GM12878 (cell line): Measurements from ENCODE around the gene PTPRF. TPM values are rescaled to one million over a fixed set of nuclear protein-coding genes. Genes with fewer than 3 reads are reported as not detected.

ENCODE experiments used
- ATAC-seq: fragments of 200-7000 bp; cut with Tn5 transposase; 3 replicates; pipeline ENCODE4 v1.9.1; 2020; ENCODE audit warnings: mild to moderate bottlenecking, moderate library complexity
- BruUV-seq: library from RNA; stranded (reverse); fragments of 400-500 nt; replicated peaks from 2 replicates; lab custom pipeline; 2021; lab: Mats Ljungman, UMichigan
- CTCF ChIA-PET: fragments of 300-600 bp; sonication (Branson Sonifier 250); formaldehyde crosslinking; extraction: SDS; loops from one replicate; lab custom pipeline; 2021; ENCODE audit warnings: inconsistent platforms; lab: Yijun Ruan, JAX
- POLR2A ChIA-PET: fragments of 350-600 bp; formaldehyde crosslinking; extraction: SDS; loops from one replicate; lab custom pipeline; 2021; ENCODE audit warnings: inconsistent platforms; lab: Charles Lee
- RAD21 ChIA-PET: fragments of 300-600 bp; sonication (Branson Sonifier 250); formaldehyde crosslinking; loops from one replicate; lab custom pipeline; 2023; ENCODE audit warnings: antibody characterized with exemption; ENCODE audit not compliant: unreplicated experiment; lab: Charles Lee
- SMC1A ChIA-PET: fragments of 300-600 bp; sonication (Branson Sonifier 250); formaldehyde crosslinking; loops from one replicate; lab custom pipeline; 2023; ENCODE audit not compliant: unreplicated experiment, uncharacterized antibody; lab: Charles Lee
- DNase-seq: peaks from one replicate; pipeline ENCODE4 v3.0.0-alpha.2; 2011; ENCODE audit warnings: low read depth, low spot score
- FAIRE-seq: peaks from 3 replicates; lab custom pipeline; 2011; peaks lifted over from hg19 to GRCh38; lab: Jason Lieb, UNC
- H2AFZ ChIP-seq: 2 replicates; pipeline ENCODE4 v1.6.0; 2011; ENCODE audit warnings: low read depth, low read length, control low read depth; ENCODE audit not compliant: control insufficient read depth
- H3K27ac ChIP-seq: 2 replicates; pipeline ENCODE4 v1.5.1; 2011; ENCODE audit warnings: control low read depth; ENCODE audit not compliant: control insufficient read depth, insufficient read depth
- H3K27me3 ChIP-seq, 2 experiments: replicated peaks in 1 of 2; 2 replicates each; pipeline versions ENCODE4 v1.6.0 to v1.6.1; 2011; ENCODE audit warnings: low read length in 1 of 2; ENCODE audit not compliant: control insufficient read depth in 2 of 2, insufficient read depth in 2 of 2
- H3K36me3 ChIP-seq, 2 experiments: 2 replicates each; pipeline ENCODE4 v1.5.1; 2011; ENCODE audit warnings: low read length in 1 of 2; ENCODE audit not compliant: control insufficient read depth in 2 of 2, insufficient read depth in 2 of 2
- H3K4me1 ChIP-seq: 2 replicates; pipeline ENCODE4 v1.6.1; 2011; ENCODE audit warnings: mild to moderate bottlenecking, low read length, moderate library complexity, mixed read lengths; ENCODE audit not compliant: control insufficient read depth, insufficient read depth
- H3K4me2 ChIP-seq: 2 replicates; pipeline ENCODE4 v1.6.0; 2011; ENCODE audit warnings: control low read depth; ENCODE audit not compliant: control insufficient read depth, insufficient read depth
- H3K4me3 ChIP-seq: fragments of 200-600 bp; sonication (generic); 2 replicates; pipeline ENCODE4 v1.5.1; 2016
- H3K79me2 ChIP-seq: 2 replicates; pipeline ENCODE4 v1.6.0; 2011; ENCODE audit warnings: low read length; ENCODE audit not compliant: control insufficient read depth, insufficient read depth
- H3K9ac ChIP-seq: 2 replicates; pipeline ENCODE4 v1.8.0; 2011; ENCODE audit warnings: low read length, control low read depth, mixed read lengths; ENCODE audit not compliant: control insufficient read depth, insufficient read depth
- H3K9me3 ChIP-seq: replicated peaks from 3 replicates; pipeline ENCODE4 v1.5.1; 2011; ENCODE audit warnings: mild to moderate bottlenecking, low read length; ENCODE audit not compliant: control insufficient read depth, insufficient read depth
- H4K20me1 ChIP-seq: 2 replicates; pipeline ENCODE4 v1.6.0; 2011; ENCODE audit not compliant: control insufficient read depth, insufficient read depth
- ASH2L ChIP-seq: fragments of 300-600, 200-600 bp; sonication (generic); IDR thresholded peaks from 2 replicates; pipeline ENCODE4 v1.6.1; 2017; ENCODE audit warnings: low read depth, mild to moderate bottlenecking, borderline replicate concordance
- BCL11A ChIP-seq: IDR thresholded peaks from 2 replicates; pipeline ENCODE4 v1.6.1; 2011; ENCODE audit warnings: low read depth, low read length
- BHLHE40 ChIP-seq, 2 experiments: fragments of 450-650 bp in 1 of 2; IDR thresholded peaks; 2 replicates each; pipeline ENCODE4 v1.6.1; 2011 to 2017; ENCODE audit warnings: low read depth in 2 of 2, borderline replicate concordance in 1 of 2, improper control_type of control experiment in 1 of 2, low read length in 1 of 2, mild to moderate bottlenecking in 1 of 2
- CBFB ChIP-seq: IDR thresholded peaks from 2 replicates; pipeline ENCODE4 v1.6.1; 2016; ENCODE audit warnings: antibody characterized with exemption, low read depth
- CHD4 ChIP-seq: fragments of 200-600 bp; sonication (generic); IDR thresholded peaks from 2 replicates; pipeline ENCODE4 v1.6.1; 2016; ENCODE audit warnings: mild to moderate bottlenecking
- EED ChIP-seq: sonication (generic); IDR thresholded peaks from 2 replicates; pipeline ENCODE4 v1.6.1; 2016; ENCODE audit warnings: antibody characterized with exemption, low read depth
- HDAC2 ChIP-seq: fragments of 200-600 bp; sonication (generic); IDR thresholded peaks from 2 replicates; pipeline ENCODE4 v1.6.1; 2017
- IRF4 ChIP-seq: IDR thresholded peaks from 2 replicates; pipeline ENCODE4 v1.6.1; 2011; ENCODE audit warnings: low read depth, low read length
- KAT2A ChIP-seq: conservative IDR thresholded peaks from 2 replicates; pipeline ENCODE4 v1.6.1; 2011; ENCODE audit warnings: low read depth, low read length; ENCODE audit not compliant: control insufficient read depth
- MYC ChIP-seq: IDR thresholded peaks from 2 replicates; pipeline ENCODE4 v1.6.1; 2011; ENCODE audit warnings: mild to moderate bottlenecking, low read length, moderate library complexity, inconsistent platforms; ENCODE audit not compliant: insufficient read depth, insufficient replicate concordance, insufficient read length, severe bottlenecking
- NBN ChIP-seq: fragments of 450-650 bp; IDR thresholded peaks from 2 replicates; pipeline ENCODE4 v1.6.1; 2016
- RBBP5 ChIP-seq: fragments of 200-600 bp; sonication (generic); conservative IDR thresholded peaks from 2 replicates; pipeline ENCODE4 v1.6.1; 2016
- RFX5 ChIP-seq: IDR thresholded peaks from 2 replicates; pipeline ENCODE4 v1.6.1; 2011; ENCODE audit warnings: low read depth, low read length, improper control_type of control experiment
- ZZZ3 ChIP-seq: IDR thresholded peaks from 2 replicates; pipeline ENCODE4 v1.6.1; 2011; ENCODE audit warnings: low read depth; ENCODE audit not compliant: control insufficient read depth, insufficient read length
- WGBS: methylation state at CpG from one replicate; pipeline ENCODE4 v1.1.6; 2016; ENCODE audit warnings: low lambda C conversion rate; ENCODE audit not compliant: insufficient replicate concordance, insufficient coverage; ENCODE audit errors: missing lambda C conversion rate; 5-methylcytosine and 5-hydroxymethylcytosine counted together
- in situ Hi-C: fragments of 300-500 bp; cut with MboI; formaldehyde crosslinking; loops from 9 replicates; pipeline ENCODE4 v1.14.3; 2018; ENCODE audit warnings: mixed read lengths
- intact Hi-C: fragments of 100-400 bp; cut with micrococcal nuclease; formaldehyde crosslinking; loops from one replicate; pipeline ENCODE4 v1.14.2; 2022; ENCODE audit not compliant: unreplicated experiment
- polyA plus RNA-seq, 11 experiments: library from polyadenylated mRNA; depleted of rRNA in 4 of 11; unstranded in 6 of 11; stranded (reverse) in 5 of 11; fragments of >200 nt; fragmentation: Nextera tagmentation in 4 of 11; fragmentation: Illumina TruSeq in 1 of 11; extraction: Ambion mirVana in 4 of 11; extraction: Trizol in 1 of 11; gene quantifications; 1 replicate in 1 of 11; 2 replicates in 10 of 11; pipeline versions ENCODE4 v1.2.1 to v1.2.3, GENCODE V29; 2011 to 2016; ENCODE audit warnings: inconsistent platforms in 2 of 11, missing spikeins in 2 of 11, low read depth in 1 of 11
- total RNA-seq, 4 experiments: library from RNA; depleted of rRNA in 3 of 4; stranded (reverse); fragments of >200 nt in 3 of 4; fragmentation: Illumina TruSeq in 1 of 4; extraction: Trizol in 1 of 4; gene quantifications; 2 replicates each; pipeline versions ENCODE4 v1.2.1 to v1.2.3, GENCODE V29; 2013 to 2021

Gene PTPRF
- total and polyA plus RNA-seq, 10 of the 15 experiments (the other 5 are each of a cell fraction or from before 2014, with no cell fraction given), result 0.04 to 2.6 (median 0.32) TPM

- no peak for DNase-seq
- 13% methylated on average over 3 of the region's 3 CpGs for WGBS
- FAIRE-seq, result no peak
- Histone ChIP-seq H4K20me1 (no peaks in the 10 kb centered on the region), H3K4me2 (no peak overlapping the region), H3K9ac (no peak overlapping the region), H3K27ac (no peak overlapping the region), H3K79me2 (no peaks in the 10 kb centered on the region), H3K9me3 (no peaks in the 10 kb centered on the region), H3K4me1 (no peaks in the 10 kb centered on the region), H2AFZ (no peak overlapping the region), H3K4me3 (no peak overlapping the region), H3K36me3 (no peaks in the 10 kb centered on the region), H3K27me3 (no peaks in the 10 kb centered on the region; a peak in 3 of 4 replicates)
- POLR2A ChIA-PET, result no interaction called here
- RAD21 ChIA-PET, result no interaction called here
- no peak for ATAC-seq
- BruUV-seq, result no TSS peak
- CTCF ChIA-PET, result no interaction called here
- SMC1A ChIA-PET, result no interaction called here
- intact Hi-C loops, result no loop called here
- in situ Hi-C loops, result no loop called here
- TF ChIP-seq RBBP5, result no peak
- TF ChIP-seq RFX5, result no peak
- no peak for TF ChIP-seq CBFB
- TF ChIP-seq HDAC2, result no peak
- no peak for TF ChIP-seq EED
- TF ChIP-seq BCL11A, result no peak
- no peak for TF ChIP-seq ZZZ3
- TF ChIP-seq KAT2A, result no peak
- no peak for TF ChIP-seq ASH2L
- TF ChIP-seq MYC, result no peak
- no peak for TF ChIP-seq NBN
- no peak for TF ChIP-seq CHD4
- no peak for TF ChIP-seq IRF4
- TF ChIP-seq BHLHE40 (IDR thresholded peaks at IDR 0.05; ENCODE audit: borderline replicate concordance in 1 of 2, low read depth in 2 of 2, low read length in 1 of 2), result no peak
These were observed 90.7 kb downstream of the PTPRF start for GRCh38 chr1:43621386-43621785.
